Ishikawa (cell line): ENCODE measurements around the gene HPS5.

Source experiments
- CEBPB ChIP-seq: IDR thresholded peaks from 2 replicates; pipeline ENCODE4 v1.6.1; 2012
- CREB1 ChIP-seq: IDR thresholded peaks from 2 replicates; pipeline ENCODE4 v1.6.1; 2012; ENCODE audit warnings: low read depth
- EGR1 ChIP-seq: IDR thresholded peaks from 2 replicates; pipeline ENCODE4 v1.6.1; 2012
- EP300 ChIP-seq: IDR thresholded peaks from 2 replicates; pipeline ENCODE4 v1.6.1; 2012; ENCODE audit warnings: borderline replicate concordance
- FOXM1 ChIP-seq: IDR thresholded peaks from 2 replicates; pipeline ENCODE4 v1.6.1; 2012; ENCODE audit warnings: low read depth, borderline replicate concordance
- NFIC ChIP-seq: IDR thresholded peaks from 2 replicates; pipeline ENCODE4 v1.6.1; 2012
- RAD21 ChIP-seq: IDR thresholded peaks from 2 replicates; pipeline ENCODE4 v1.6.1; 2012; ENCODE audit warnings: low read depth
- TAF1 ChIP-seq: IDR thresholded peaks from 2 replicates; pipeline ENCODE4 v1.6.1; 2012; ENCODE audit warnings: low read depth, mild to moderate bottlenecking
- TCF12 ChIP-seq: IDR thresholded peaks from 2 replicates; pipeline ENCODE4 v1.6.1; 2012; ENCODE audit warnings: low read depth
- TEAD4 ChIP-seq: IDR thresholded peaks from 2 replicates; pipeline ENCODE4 v1.6.1; 2012
- USF1 ChIP-seq: IDR thresholded peaks from 2 replicates; pipeline ENCODE4 v1.6.1; 2012
- YY1 ChIP-seq: IDR thresholded peaks from 2 replicates; pipeline ENCODE4 v1.6.1; 2012; ENCODE audit warnings: low read depth
- ZBTB7A ChIP-seq: IDR thresholded peaks from 2 replicates; pipeline ENCODE4 v1.6.1; 2012; ENCODE audit warnings: low read depth
- TF ChIP-seq, protein P1 (sequence below): IDR thresholded peaks from 2 replicates; pipeline ENCODE4 v1.6.1; 2012; ENCODE audit warnings: low read depth, mild to moderate bottlenecking
- TF ChIP-seq, protein P2 (sequence below): IDR thresholded peaks from 2 replicates; pipeline ENCODE4 v1.6.1; 2012

HPS5 gene

DNA sequence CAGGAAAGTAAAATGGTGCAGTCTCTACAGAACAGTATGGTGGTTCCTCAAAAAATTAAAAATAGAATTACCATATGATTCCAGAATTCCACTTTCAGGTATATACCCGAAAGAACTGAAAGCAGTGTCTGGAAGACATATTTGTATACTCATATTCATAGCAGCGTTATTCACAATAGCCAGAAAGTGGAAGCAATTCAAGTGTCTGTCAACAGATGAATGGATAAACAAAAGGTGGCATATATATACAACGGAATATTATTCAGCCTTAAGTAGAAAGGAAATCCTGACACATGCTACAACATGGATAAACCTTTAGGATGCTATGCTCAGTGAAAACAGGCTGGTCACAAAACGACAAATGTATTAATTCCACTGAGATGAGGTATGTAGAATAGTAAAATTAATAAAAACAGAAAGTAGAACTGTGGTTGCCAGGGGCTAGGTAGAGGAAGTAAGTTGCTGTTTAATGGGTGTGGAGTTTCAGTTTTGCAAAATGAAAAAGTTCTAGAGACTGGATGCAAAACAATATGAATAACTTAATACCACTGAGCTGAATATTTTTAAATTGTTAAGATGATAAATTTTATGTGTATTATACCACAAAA, 41.4 kb downstream of the HPS5 start:
- TF ChIP-seq TAF1: no peak
- no peak for TF ChIP-seq TEAD4

- TF ChIP-seq, protein P1, sequence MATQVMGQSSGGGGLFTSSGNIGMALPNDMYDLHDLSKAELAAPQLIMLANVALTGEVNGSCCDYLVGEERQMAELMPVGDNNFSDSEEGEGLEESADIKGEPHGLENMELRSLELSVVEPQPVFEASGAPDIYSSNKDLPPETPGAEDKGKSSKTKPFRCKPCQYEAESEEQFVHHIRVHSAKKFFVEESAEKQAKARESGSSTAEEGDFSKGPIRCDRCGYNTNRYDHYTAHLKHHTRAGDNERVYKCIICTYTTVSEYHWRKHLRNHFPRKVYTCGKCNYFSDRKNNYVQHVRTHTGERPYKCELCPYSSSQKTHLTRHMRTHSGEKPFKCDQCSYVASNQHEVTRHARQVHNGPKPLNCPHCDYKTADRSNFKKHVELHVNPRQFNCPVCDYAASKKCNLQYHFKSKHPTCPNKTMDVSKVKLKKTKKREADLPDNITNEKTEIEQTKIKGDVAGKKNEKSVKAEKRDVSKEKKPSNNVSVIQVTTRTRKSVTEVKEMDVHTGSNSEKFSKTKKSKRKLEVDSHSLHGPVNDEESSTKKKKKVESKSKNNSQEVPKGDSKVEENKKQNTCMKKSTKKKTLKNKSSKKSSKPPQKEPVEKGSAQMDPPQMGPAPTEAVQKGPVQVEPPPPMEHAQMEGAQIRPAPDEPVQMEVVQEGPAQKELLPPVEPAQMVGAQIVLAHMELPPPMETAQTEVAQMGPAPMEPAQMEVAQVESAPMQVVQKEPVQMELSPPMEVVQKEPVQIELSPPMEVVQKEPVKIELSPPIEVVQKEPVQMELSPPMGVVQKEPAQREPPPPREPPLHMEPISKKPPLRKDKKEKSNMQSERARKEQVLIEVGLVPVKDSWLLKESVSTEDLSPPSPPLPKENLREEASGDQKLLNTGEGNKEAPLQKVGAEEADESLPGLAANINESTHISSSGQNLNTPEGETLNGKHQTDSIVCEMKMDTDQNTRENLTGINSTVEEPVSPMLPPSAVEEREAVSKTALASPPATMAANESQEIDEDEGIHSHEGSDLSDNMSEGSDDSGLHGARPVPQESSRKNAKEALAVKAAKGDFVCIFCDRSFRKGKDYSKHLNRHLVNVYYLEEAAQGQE: no peak
- TF ChIP-seq CEBPB: no peak
- TF ChIP-seq EP300: no peak
- TF ChIP-seq TEAD4: no peak
- TF ChIP-seq NFIC: no peak
- TF ChIP-seq USF1: no peak
- TF ChIP-seq, protein P2, sequence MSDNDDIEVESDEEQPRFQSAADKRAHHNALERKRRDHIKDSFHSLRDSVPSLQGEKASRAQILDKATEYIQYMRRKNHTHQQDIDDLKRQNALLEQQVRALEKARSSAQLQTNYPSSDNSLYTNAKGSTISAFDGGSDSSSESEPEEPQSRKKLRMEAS: no peak
- TF ChIP-seq RAD21: no peak
- no peak for TF ChIP-seq YY1
- TF ChIP-seq FOXM1: no peak
- TF ChIP-seq TCF12: no peak
- no peak for TF ChIP-seq EGR1
- TF ChIP-seq TAF1: no peak
- no peak for TF ChIP-seq ZBTB7A
- no peak for TF ChIP-seq CREB1
Observed at GRCh38 chr11:18277565-18278271, 44.2 kb downstream of the HPS5 start.

DNA sequence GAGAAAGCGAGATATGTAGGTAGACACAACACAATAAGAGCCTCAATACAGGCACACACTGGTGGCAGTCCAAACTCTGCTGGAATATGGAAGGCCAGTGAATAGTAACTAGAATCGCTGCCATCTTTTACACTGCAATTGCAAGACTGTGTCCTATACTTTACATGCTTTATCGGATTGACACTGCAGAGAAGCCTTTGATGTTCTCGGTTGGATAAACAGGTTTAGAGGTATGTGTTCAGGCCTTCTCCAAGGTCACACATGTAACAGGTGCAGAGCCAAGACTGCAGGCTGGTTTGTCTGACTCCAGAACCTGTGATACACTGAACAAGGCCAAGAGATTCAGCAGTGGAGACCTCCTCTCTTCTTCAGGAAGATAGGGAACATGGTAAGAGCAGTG, 50.7 kb downstream of the HPS5 start:
- no peak for TF ChIP-seq EGR1

- TF ChIP-seq EP300 (no peak), ZBTB7A (no peak), EGR1 (no peak), USF1 (no peak), RAD21 (no peak), CEBPB (no peak), TCF12 (no peak), CREB1 (no peak), FOXM1 (no peak), YY1 (no peak), NFIC (no peak), TEAD4 (no peak), TAF1 (no peak)
- TF ChIP-seq, protein P1: no peak
- TF ChIP-seq, protein P2: no peak
Observed at GRCh38 chr11:18270102-18270501, 51.8 kb downstream of the HPS5 start.

- TF ChIP-seq CEBPB: 0 out of 2 replicates have a peak, but pooled peaks have one; percentile 20
Observed at GRCh38 chr11:18267335-18268133, 54.4 kb downstream of the HPS5 start.

GRCh38 chr11:18265949-18266348, 56.0 kb downstream of the HPS5 start, which contains the start of gene SAA1:
TSS of gene SAA1 (plus strand) at chr11:18266264. CDS start at chr11:18266888, 624 bp downstream.
- TF ChIP-seq CEBPB (no peak), TCF12 (no peak), TEAD4 (no peak), NFIC (no peak), FOXM1 (no peak), EGR1 (no peak), YY1 (no peak)
